NOMO-1 (cell line): ENCODE measurements around the gene TLK2.

Experiments used
- DNase-seq, 2 experiments: peaks; one replicate each; lab custom pipeline; 2025; ENCODE audit not compliant: unreplicated experiment in 2 of 2; lab: John Stamatoyannopoulos, UW

The TLK2 gene

GRCh38 chr17:62650587-62650986, 172.0 kb downstream of the TLK2 start:
- DNase-seq, result no peak

GRCh38 chr17:62652251-62653001, 173.8 kb downstream of the TLK2 start:
- DNase-seq, result peak; percentile 70 to 91

GRCh38 chr17:62653002-62653825, 174.6 kb downstream of the TLK2 start:
- DNase-seq, result peak; percentile 77 to 86

- peak; percentile 24 to 46 for DNase-seq
These were observed 175.5 kb downstream of the TLK2 start for GRCh38 chr17:62653826-62654761.

- no peak for DNase-seq
These were observed 177.0 kb downstream of the TLK2 start for GRCh38 chr17:62655656-62656055.

- no peak for DNase-seq
These were observed 177.8 kb downstream of the TLK2 start for GRCh38 chr17:62656446-62656845.

GRCh38 chr17:62657145-62657665, 178.6 kb downstream of the TLK2 start:
- DNase-seq, result no peak

GRCh38 chr17:62657690-62658089, 179.1 kb downstream of the TLK2 start:
- no peak for DNase-seq

GRCh38 chr17:62658136-62658920, 179.7 kb downstream of the TLK2 start:
- no peak for DNase-seq

GRCh38 chr17:62660629-62661118, 182.0 kb downstream of the TLK2 start:
- no peak for DNase-seq

GRCh38 chr17:62661337-62661736, 182.7 kb downstream of the TLK2 start:
- DNase-seq, result no peak

GRCh38 chr17:62662855-62663254, 184.2 kb downstream of the TLK2 start:
- DNase-seq, result no peak
